ENCODE results near the gene N4BP2.

N4BP2 gene

DNA sequence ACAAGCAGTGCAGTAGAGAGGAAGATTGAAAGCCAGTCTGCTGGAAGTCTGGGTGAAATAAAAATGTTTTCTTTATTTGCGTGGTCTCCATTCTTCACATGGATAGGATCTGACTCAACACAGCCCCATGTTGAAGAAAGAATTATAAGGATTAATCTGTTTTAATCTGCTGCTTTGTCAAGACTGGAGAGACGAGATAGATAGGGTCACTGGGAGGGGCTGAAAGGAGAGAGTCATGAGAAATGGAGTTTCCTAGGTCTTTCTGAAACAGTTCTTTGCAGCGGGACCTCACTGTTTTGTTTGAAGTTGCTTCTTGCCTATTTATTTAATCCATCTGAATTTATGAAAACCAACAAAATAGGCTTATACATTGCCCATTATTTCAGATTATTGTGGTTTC, 107.8 kb downstream of the N4BP2 start:
- H3K27ac ChIP-seq, result no peak overlapping the region
- TF ChIP-seq, protein P1, sequence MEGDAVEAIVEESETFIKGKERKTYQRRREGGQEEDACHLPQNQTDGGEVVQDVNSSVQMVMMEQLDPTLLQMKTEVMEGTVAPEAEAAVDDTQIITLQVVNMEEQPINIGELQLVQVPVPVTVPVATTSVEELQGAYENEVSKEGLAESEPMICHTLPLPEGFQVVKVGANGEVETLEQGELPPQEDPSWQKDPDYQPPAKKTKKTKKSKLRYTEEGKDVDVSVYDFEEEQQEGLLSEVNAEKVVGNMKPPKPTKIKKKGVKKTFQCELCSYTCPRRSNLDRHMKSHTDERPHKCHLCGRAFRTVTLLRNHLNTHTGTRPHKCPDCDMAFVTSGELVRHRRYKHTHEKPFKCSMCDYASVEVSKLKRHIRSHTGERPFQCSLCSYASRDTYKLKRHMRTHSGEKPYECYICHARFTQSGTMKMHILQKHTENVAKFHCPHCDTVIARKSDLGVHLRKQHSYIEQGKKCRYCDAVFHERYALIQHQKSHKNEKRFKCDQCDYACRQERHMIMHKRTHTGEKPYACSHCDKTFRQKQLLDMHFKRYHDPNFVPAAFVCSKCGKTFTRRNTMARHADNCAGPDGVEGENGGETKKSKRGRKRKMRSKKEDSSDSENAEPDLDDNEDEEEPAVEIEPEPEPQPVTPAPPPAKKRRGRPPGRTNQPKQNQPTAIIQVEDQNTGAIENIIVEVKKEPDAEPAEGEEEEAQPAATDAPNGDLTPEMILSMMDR (conservative IDR thresholded peaks at IDR 0.05), result no peak
- TF ChIP-seq ZFX (IDR thresholded peaks at IDR 0.05), result no peak

DNA sequence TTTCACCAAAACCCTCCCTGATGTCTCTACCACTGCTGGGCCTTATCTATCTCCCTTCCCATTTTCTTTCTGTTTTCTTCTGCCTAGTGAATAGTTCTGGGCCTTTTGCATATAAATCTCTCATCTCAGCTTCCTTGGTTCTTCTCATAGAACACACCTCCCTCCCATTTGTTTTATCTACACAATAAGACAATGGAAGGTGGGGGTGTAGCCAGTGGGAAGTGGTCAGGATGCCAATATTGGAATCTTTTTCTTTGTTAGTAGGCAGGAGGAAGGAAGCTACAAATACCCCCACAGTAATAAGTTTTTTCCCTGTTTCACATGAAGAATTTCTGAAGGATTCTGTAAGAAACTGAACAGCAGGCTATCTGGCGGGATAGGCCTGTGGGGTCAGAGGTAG, 109.3 kb downstream of the N4BP2 start:
- H3K27ac ChIP-seq, result no peak overlapping the region
- TF ChIP-seq, protein P1 (conservative IDR thresholded peaks at IDR 0.05), result no peak
- TF ChIP-seq ZFX (IDR thresholded peaks at IDR 0.05), result no peak

DNA sequence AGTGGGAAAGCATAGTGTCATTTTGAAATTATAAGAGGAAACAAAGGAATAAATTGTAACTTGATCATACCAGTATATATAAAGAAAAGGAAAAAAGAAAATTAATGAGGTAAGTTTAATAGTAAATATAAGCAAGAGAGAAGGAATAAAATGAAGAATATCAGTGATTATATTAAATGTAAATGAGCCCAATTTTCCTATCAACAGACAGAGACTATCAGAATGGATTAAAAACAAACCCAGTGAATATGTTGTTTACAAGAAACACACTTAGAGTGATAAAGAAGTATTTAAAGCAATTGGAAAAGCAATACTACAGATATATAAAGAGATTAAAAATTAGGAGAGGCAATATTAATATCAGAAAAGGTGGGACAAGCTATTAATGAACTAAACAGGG, 111.4 kb downstream of the N4BP2 start:
- no peak overlapping the region for H3K27ac ChIP-seq
- TF ChIP-seq, protein P1 (conservative IDR thresholded peaks at IDR 0.05), result no peak
- TF ChIP-seq ZFX (IDR thresholded peaks at IDR 0.05), result no peak

DNA sequence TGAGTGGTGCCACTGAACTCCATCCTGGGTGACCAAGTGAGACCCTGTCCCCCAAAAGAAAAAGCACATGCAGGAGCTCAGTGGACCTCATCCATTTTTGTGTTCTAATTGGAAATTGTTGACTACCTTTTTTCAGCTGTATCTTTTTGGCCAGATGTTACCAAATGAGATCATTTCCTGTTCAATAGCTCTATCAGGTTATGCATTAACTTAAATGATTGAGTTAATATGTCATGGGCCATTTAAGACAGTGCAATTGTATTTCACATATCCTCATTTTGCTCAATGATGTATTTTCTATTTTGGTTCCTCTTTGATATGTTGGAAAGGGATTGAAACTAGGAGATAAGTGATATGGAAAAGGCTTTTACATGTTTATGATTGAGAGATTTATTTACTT, 113.9 kb downstream of the N4BP2 start:
- TF ChIP-seq, protein P1 (conservative IDR thresholded peaks at IDR 0.05), result no peak
- TF ChIP-seq ZFX (IDR thresholded peaks at IDR 0.05), result no peak
- no peak overlapping the region for H3K27ac ChIP-seq

DNA sequence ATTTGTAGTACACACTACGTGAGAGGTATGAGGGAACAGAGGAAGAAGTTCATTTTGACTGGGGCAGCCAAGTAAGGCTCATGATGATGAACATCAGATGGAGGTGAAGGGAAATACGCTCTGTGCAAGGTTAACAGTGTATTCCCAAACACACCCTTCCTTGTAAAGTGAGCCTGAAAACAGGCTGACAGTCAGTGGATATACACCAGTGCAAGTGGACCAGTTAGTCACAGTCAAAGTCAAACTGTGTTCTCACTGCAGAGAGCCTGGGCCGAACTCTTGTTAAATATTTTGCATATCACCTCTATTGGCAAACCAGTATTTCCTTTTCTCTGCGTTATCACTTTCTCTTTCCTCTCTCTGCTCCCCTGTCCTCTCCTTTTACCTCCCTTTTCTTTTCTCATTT, 116.8 kb downstream of the N4BP2 start:
- TF ChIP-seq, protein P1 (conservative IDR thresholded peaks at IDR 0.05), result no peak
- no peak for TF ChIP-seq ZFX (IDR thresholded peaks at IDR 0.05)
- H3K27ac ChIP-seq, result no peak overlapping the region

DNA sequence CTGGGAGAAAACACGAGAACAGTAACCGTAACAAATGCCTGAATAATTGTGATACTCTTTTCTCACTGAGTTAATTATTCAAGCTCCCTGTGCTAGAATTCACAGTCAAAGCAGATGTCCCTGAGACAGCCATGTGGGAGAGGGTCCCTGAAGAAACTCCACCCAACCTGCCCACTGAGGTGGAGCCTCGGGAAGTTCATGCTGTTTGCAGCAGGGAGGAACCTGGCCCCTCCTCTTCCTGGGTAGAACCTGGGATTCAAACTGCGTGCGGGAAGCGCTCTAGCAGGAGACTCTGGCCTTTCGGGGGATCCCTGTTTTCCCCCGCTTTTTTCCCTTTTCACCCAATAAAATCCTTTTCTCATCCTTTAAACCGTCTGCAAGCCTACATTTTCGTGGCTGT, 120.0 kb downstream of the N4BP2 start:
- no peak for TF ChIP-seq ZFX (IDR thresholded peaks at IDR 0.05)
- TF ChIP-seq, protein P1 (conservative IDR thresholded peaks at IDR 0.05), result no peak
- H3K27ac ChIP-seq, result no peak overlapping the region

DNA sequence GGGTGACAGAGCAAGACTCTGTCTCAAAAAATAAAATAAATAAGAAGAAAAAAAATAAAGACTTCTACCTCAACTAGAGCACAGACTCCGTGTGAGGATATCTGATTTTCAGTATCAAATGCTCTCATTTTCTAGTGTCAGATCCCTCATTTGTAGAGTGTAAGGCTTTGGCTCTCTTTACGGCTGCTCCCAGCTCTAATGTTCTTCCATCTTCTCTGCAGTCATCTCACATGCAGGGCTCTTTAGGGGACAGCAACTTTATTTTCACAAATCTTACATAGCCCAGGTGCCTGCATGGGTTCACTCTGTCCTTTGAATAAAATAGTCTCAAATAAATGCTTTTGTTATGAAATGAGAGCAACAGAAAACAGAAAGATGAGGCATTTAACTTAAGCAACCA, 120.9 kb downstream of the N4BP2 start:
- H3K27ac ChIP-seq, result no peak overlapping the region
- TF ChIP-seq ZFX (IDR thresholded peaks at IDR 0.05), result no peak
- TF ChIP-seq, protein P1 (conservative IDR thresholded peaks at IDR 0.05), result no peak

All from C4-2B (cell line).